ENCODE data around the gene CUX1. TPM values are rescaled to one million over a fixed set of nuclear protein-coding genes. Genes with fewer than 3 reads are reported as not detected.

CUX1 gene
- total RNA-seq, 1 donor from 2014 or later = 40.5 TPM

DNA sequence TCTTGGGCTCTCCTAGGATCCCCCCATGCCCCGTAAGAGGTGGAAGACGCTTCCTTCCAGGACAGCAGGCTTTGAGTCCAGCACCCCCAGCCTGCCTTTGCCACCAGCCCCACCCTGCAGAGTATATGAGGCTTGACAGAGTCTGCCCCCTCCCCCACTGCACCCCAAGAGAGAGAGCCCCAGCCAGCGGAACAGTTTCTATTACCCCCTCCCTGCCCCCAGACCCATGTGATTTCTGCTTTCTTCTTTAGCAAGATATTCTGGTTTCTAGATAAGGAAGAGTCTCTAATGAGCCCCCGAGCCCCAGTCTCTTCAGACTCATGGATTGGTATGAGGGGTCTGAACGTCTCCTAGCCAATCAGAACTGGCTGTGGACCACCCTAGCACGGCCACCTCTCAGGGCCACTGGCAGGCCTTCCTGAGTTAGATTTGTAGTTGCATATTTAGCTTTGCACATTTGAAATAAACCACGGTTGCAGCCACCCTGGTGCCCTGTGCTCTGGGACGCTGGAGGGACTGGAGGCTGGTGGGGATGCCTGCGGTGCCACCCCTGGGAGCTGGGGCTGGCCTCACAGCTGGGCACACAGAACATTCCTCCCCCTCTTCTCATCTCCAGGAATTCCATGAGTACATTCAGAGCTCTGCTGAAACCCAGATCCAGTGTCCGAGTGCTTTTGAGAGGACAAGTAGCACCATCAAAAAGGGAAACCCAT is 466.2 kb downstream of the CUX1 start:
- no peak for DNase-seq (ENCODE audit: low read depth)
- Histone ChIP-seq H3K36me3 (ENCODE audit: control insufficient read depth, insufficient read depth, low read length) (no peaks in the 10 kb centered on the region), H3K27me3 (ENCODE audit: control insufficient read depth, insufficient read depth, low read length) (no peaks in the 10 kb centered on the region), H3K4me3 (ENCODE audit: low read depth, low read length) (no peak overlapping the region)
- no peak for FAIRE-seq
- TF ChIP-seq, protein P1, sequence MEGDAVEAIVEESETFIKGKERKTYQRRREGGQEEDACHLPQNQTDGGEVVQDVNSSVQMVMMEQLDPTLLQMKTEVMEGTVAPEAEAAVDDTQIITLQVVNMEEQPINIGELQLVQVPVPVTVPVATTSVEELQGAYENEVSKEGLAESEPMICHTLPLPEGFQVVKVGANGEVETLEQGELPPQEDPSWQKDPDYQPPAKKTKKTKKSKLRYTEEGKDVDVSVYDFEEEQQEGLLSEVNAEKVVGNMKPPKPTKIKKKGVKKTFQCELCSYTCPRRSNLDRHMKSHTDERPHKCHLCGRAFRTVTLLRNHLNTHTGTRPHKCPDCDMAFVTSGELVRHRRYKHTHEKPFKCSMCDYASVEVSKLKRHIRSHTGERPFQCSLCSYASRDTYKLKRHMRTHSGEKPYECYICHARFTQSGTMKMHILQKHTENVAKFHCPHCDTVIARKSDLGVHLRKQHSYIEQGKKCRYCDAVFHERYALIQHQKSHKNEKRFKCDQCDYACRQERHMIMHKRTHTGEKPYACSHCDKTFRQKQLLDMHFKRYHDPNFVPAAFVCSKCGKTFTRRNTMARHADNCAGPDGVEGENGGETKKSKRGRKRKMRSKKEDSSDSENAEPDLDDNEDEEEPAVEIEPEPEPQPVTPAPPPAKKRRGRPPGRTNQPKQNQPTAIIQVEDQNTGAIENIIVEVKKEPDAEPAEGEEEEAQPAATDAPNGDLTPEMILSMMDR (IDR thresholded peaks at IDR 0.05; ENCODE audit: insufficient read depth, low read length, severe bottlenecking) = no peak

DNA sequence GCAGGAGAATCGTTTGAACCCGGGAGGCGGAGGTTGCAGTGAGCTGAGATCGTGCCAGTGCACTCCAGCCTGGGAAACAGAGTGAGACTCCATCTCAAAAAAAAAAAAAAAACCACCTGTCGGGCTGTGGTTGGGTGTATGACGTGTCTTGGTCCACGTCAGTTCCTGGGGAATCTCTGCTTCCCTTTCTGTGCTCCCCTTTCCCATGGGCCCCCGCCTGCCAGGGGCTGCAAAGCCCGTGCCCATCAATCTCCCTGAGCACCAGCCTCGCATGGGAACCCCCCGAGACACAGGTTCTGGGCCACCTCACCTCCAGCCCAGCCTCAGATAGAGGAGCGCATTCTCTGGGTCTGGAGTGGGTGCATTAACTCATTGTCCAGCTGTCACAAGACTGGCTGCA is 467.0 kb downstream of the CUX1 start:
- DNase-seq (ENCODE audit: low read depth) (no peak), FAIRE-seq (no peak)
- Histone ChIP-seq H3K36me3 (ENCODE audit: control insufficient read depth, insufficient read depth, low read length) (no peaks in the 10 kb centered on the region), H3K27me3 (ENCODE audit: control insufficient read depth, insufficient read depth, low read length) (no peaks in the 10 kb centered on the region), H3K4me3 (ENCODE audit: low read depth, low read length) (no peak overlapping the region)
- TF ChIP-seq, protein P1 (IDR thresholded peaks at IDR 0.05; ENCODE audit: insufficient read depth, low read length, severe bottlenecking) = no peak

DNA sequence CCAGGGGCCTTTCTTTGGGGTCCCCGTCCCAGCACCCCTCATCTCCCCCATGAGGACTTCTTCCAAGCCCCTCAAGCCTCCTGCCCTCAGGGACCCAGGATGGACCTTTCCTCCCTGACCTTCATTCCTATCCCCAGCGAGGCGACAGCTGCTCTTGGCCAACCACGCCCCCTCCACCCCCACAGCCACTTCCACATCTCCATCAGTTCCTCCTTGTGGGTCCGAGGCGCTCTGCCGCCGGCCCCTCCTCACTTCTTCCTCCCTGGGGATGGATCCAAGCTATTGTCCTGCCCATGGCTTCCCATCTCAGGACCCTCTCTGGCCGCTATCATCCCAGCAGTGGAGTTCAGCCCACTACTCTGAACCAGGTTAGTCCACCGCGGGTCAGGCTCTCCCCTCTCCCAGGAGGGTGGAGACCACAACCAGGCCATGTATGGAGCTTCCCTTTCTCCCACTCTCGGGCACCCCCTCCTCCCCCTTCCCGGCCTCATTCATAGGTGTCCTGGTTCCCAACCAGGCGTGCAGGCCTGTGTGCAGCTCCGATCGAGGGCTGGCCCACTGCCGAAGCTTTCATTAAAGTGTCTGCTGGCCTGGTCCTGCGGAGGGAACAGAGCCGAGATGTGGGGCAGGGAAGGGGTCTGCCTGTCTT is 467.6 kb downstream of the CUX1 start:
- no peaks in the 10 kb centered on the region for H3K36me3 ChIP-seq (ENCODE audit: control insufficient read depth, insufficient read depth, low read length)
- DNase-seq (ENCODE audit: low read depth) (no peak), FAIRE-seq (no peak)
- no peaks in the 10 kb centered on the region for H3K27me3 ChIP-seq (ENCODE audit: control insufficient read depth, insufficient read depth, low read length)
- H3K4me3 ChIP-seq (ENCODE audit: low read depth, low read length) = no peak overlapping the region
- TF ChIP-seq, protein P1 (IDR thresholded peaks at IDR 0.05; ENCODE audit: insufficient read depth, low read length, severe bottlenecking) = no peak

DNA sequence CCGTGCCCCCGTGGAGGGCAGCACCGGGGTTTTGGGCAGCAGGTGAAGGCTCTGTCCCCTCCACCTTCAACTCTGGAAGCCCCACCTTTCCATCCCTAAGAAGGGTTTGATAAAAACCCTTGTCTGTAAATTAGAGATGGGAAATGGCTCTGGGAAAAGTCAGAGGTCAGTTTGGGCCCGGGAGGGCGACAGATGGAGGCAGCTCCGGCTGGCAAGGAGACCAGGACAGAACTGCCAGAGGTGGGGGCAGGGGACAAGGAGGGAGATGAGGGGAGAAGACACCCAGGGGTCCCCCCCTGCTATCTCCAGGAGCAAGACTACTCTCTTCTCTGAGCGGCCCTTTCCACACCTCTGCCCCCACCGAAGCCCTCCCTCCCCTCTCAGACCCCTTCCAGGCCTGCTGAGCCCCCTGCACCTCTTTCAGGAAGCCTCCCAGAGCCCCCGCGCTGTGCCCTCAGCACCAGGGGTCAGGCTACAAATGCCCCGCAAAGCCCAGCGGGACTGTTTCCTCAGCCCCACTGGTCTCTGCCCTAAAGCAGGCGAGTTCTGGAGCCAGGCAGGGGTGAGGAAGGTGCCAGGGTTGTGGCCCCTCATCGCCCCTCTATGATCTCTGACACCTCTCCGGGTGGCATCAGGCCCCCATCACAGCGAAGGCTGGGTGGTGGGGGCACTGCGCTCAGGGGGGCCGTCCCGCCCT is 468.3 kb downstream of the CUX1 start:
- no peak for FAIRE-seq
- TF ChIP-seq, protein P1 (IDR thresholded peaks at IDR 0.05; ENCODE audit: insufficient read depth, low read length, severe bottlenecking) = no peak
- Histone ChIP-seq H3K36me3 (ENCODE audit: control insufficient read depth, insufficient read depth, low read length) (no peaks in the 10 kb centered on the region), H3K4me3 (ENCODE audit: low read depth, low read length) (peak overlapping the region; percentile 41), H3K27me3 (ENCODE audit: control insufficient read depth, insufficient read depth, low read length) (no peaks in the 10 kb centered on the region)
- no peak for DNase-seq (ENCODE audit: low read depth)

DNA sequence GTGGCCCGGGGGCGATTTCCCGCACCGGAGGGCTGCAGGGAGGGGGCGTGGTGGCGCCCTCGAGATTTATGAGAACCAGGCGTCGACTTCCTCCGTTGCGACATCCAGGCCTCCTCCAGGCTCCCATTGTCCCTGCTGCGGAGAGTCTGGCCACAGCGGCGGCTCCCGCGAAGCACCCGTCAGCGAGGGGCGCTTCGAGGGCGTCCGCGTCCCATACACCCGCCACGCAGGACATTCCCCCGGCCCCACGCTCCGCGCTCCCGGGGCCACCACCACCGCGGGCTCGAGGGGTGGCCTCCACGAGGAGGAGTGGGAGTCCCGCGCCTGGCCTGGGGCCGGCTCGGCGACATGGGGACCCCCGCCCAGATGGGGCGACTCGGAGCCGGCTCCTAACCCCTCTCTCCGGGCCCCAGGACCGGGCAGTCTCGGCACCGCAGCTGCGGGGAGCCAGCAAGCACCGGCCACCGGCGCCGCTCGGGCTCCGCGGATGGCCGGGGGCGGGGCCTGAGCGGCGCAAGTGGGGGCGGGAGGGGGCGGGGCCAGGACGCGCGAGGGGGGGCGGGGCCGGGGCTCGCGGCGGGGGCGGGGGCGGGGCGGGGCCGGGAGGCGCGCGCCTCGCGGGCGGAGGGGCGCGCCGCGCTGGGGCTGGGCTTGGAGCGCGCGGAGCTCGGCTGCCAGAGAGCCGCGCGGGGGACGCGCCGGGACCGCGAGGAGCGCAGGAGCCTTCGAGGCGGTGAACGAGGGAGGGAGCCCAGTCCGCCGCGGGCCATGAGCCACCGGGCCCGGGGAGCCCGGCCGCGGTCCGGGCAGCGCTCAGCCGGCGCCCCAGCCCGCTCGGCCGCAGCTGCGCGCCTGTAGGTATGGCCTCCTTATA is 469.0 kb downstream of the CUX1 start, which contains the start of gene SH2B2:
Gene SH2B2, plus strand, starts transcription at position 632 of the 874 bp plus-strand sequence. CDS start 13,683 bp downstream, outside the sequence.
- TF ChIP-seq, protein P1 (IDR thresholded peaks at IDR 0.05; ENCODE audit: insufficient read depth, low read length, severe bottlenecking) = no peak
- no peak for FAIRE-seq
- peak; percentile 23 for DNase-seq (ENCODE audit: low read depth)
- H3K27me3 ChIP-seq (ENCODE audit: control insufficient read depth, insufficient read depth, low read length) = peaks cover 1% of the 10 kb centered on the region
- no peaks in the 10 kb centered on the region for H3K36me3 ChIP-seq (ENCODE audit: control insufficient read depth, insufficient read depth, low read length)
- peak within 1 kb of the TSS; percentile 51 for H3K4me3 ChIP-seq (ENCODE audit: low read depth, low read length)
